GM23338 (cell line): Measurements from ENCODE around the gene C13orf46. TPM values are rescaled to one million over a fixed set of nuclear protein-coding genes. Genes with fewer than 3 reads are reported as not detected.

Source experiments
- ATAC-seq: fragments of 200-7000 bp; cut with Tn5 transposase; 3 replicates; pipeline ENCODE4 v1.9.1; 2020
- DNase-seq: peaks from one replicate; pipeline ENCODE4 v3.0.0-alpha.2; 2015; ENCODE audit warnings: low spot score
- H2AFZ ChIP-seq: fragments of 200-600 bp; sonication (generic); 2 replicates; pipeline ENCODE4 v1.8.0; 2016; ENCODE audit warnings: antibody characterized with exemption, mild to moderate bottlenecking, moderate library complexity
- H3F3A ChIP-seq: fragments of 200-600 bp; sonication (generic); replicated peaks from 2 replicates; pipeline ENCODE4 v1.8.0; 2017; ENCODE audit warnings: antibody characterized with exemption, mixed run types, low read depth
- H3K27ac ChIP-seq: fragments of 200-600 bp; sonication (generic); 2 replicates; pipeline ENCODE4 v1.6.1; 2016; ENCODE audit warnings: low read depth
- H3K27me3 ChIP-seq: fragments of 200-600 bp; sonication (generic); 2 replicates; pipeline ENCODE4 v1.8.0; 2016; ENCODE audit warnings: mild to moderate bottlenecking, mixed run types, moderate library complexity; ENCODE audit not compliant: insufficient read depth
- H3K36me3 ChIP-seq: fragments of 200-600 bp; sonication (generic); 2 replicates; pipeline ENCODE4 v1.8.0; 2016; ENCODE audit warnings: mild to moderate bottlenecking; ENCODE audit not compliant: insufficient read depth
- H3K4me1 ChIP-seq: fragments of 200-600 bp; sonication (generic); 2 replicates; pipeline ENCODE4 v1.8.0; 2016; ENCODE audit warnings: mild to moderate bottlenecking, moderate library complexity; ENCODE audit not compliant: insufficient read depth
- H3K4me2 ChIP-seq: fragments of 200-600 bp; sonication (generic); 2 replicates; pipeline ENCODE4 v1.7.1; 2017; ENCODE audit warnings: mixed run types
- H3K4me3 ChIP-seq: fragments of 200-600 bp; sonication (generic); 2 replicates; pipeline ENCODE4 v1.6.1; 2016; ENCODE audit warnings: mixed run types
- H3K79me2 ChIP-seq: fragments of 200-600 bp; sonication (generic); replicated peaks from 2 replicates; pipeline ENCODE4 v1.8.0; 2017; ENCODE audit warnings: mild to moderate bottlenecking; ENCODE audit not compliant: insufficient read depth
- H3K9me2 ChIP-seq: fragments of 200-600 bp; sonication (generic); 2 replicates; pipeline ENCODE4 v1.8.0; 2017; ENCODE audit not compliant: insufficient read depth
- H4K20me1 ChIP-seq: fragments of 200-600 bp; sonication (generic); replicated peaks from 2 replicates; pipeline ENCODE4 v1.8.0; 2017; ENCODE audit warnings: mild to moderate bottlenecking; ENCODE audit not compliant: insufficient read depth
- H3K27ac Mint-ChIP-seq: 2 replicates; pipeline ENCODE4 v1.8.0; 2020; ENCODE audit warnings: inconsistent platforms, mild to moderate bottlenecking, moderate library complexity, mixed read lengths
- H3K27me3 Mint-ChIP-seq: 3 replicates; pipeline ENCODE4 v1.8.0; 2022; ENCODE audit warnings: low read depth, mild to moderate bottlenecking, moderate library complexity, mixed read lengths, inconsistent platforms; ENCODE audit not compliant: insufficient read depth, poor library complexity
- H3K36me3 Mint-ChIP-seq: 3 replicates; pipeline ENCODE4 v1.8.0; 2021; ENCODE audit warnings: low read depth, mild to moderate bottlenecking, inconsistent platforms, moderate library complexity, mixed read lengths
- H3K4me1 Mint-ChIP-seq: 3 replicates; pipeline ENCODE4 v1.8.0; 2020; ENCODE audit warnings: mild to moderate bottlenecking, inconsistent platforms, mixed read lengths
- H3K4me3 Mint-ChIP-seq: 3 replicates; pipeline ENCODE4 v1.8.0; 2021; ENCODE audit warnings: moderate library complexity, mild to moderate bottlenecking, inconsistent platforms, mixed read lengths
- H3K9me3 Mint-ChIP-seq: 3 replicates; pipeline ENCODE4 v1.8.0; 2020; ENCODE audit warnings: moderate library complexity, mild to moderate bottlenecking, inconsistent platforms, mixed read lengths
- CREB1 ChIP-seq: fragments of 250-450 bp; sonication (Bioruptor Pico); IDR thresholded peaks from 2 replicates; pipeline ENCODE4 v1.5.0; 2020; ENCODE audit warnings: low read depth, mild to moderate bottlenecking, moderate library complexity
- EZH2 ChIP-seq: fragments of 200-600 bp; sonication (generic); IDR thresholded peaks from one replicate; pipeline ENCODE4 v1.8.0; 2017; ENCODE audit warnings: antibody characterized with exemption, mild to moderate bottlenecking, low read depth; ENCODE audit not compliant: unreplicated experiment
- EZH2phosphoT487 ChIP-seq: fragments of 200-600 bp; sonication (generic); IDR thresholded peaks from one replicate; pipeline ENCODE4 v1.8.1; 2018; ENCODE audit warnings: antibody characterized with exemption; ENCODE audit not compliant: unreplicated experiment
- JUNB ChIP-seq: IDR thresholded peaks from one replicate; pipeline ENCODE4 v1.6.1; 2016; ENCODE audit warnings: antibody characterized with exemption; ENCODE audit not compliant: unreplicated experiment
- NANOG ChIP-seq: IDR thresholded peaks from 2 replicates; pipeline ENCODE4 v1.6.1; 2016; ENCODE audit warnings: antibody characterized with exemption, borderline replicate concordance
- POLR2AphosphoS5 ChIP-seq: IDR thresholded peaks from 2 replicates; pipeline ENCODE4 v1.6.1; 2016; ENCODE audit warnings: antibody characterized with exemption, low read depth
- STAT1 ChIP-seq: IDR thresholded peaks from one replicate; pipeline ENCODE4 v1.6.1; 2016; ENCODE audit warnings: antibody characterized with exemption; ENCODE audit not compliant: unreplicated experiment
- ZNF114 ChIP-seq: fragments of 250-450 bp; sonication (Bioruptor Pico); IDR thresholded peaks from 2 replicates; pipeline ENCODE4 v1.5.0; 2020; ENCODE audit warnings: mild to moderate bottlenecking, moderate library complexity
- ZNF331 ChIP-seq: fragments of 250-450 bp; sonication (Bioruptor Pico); IDR thresholded peaks from 2 replicates; pipeline ENCODE4 v1.5.0; 2020; ENCODE audit warnings: low read depth, mild to moderate bottlenecking, moderate library complexity
- polyA plus RNA-seq: library from polyadenylated mRNA; unstranded; fragments of >200 nt; fragmentation: Nextera tagmentation; extraction: Ambion mirVana; gene quantifications from 2 replicates; pipeline ENCODE4 v1.2.1, GENCODE V29; 2016
- total RNA-seq: library from RNA; depleted of rRNA; stranded (reverse); fragments of >200 nt; shearing (Covaris generic); gene quantifications from 2 replicates; pipeline ENCODE4 v1.2.3, GENCODE V29; 2014
- TF ChIP-seq, protein P1 (sequence below): IDR thresholded peaks from one replicate; pipeline ENCODE4 v1.6.1; 2018; ENCODE audit warnings: antibody characterized with exemption; ENCODE audit not compliant: unreplicated experiment
- TF ChIP-seq, protein P2 (sequence below): IDR thresholded peaks from 2 replicates; pipeline ENCODE4 v1.6.1; 2016; ENCODE audit warnings: antibody characterized with exemption
- TF ChIP-seq, protein P3 (sequence below): fragments of 250-450 bp; sonication (Bioruptor Pico); IDR thresholded peaks from 2 replicates; pipeline ENCODE4 v1.5.0; 2020; ENCODE audit warnings: mild to moderate bottlenecking, moderate library complexity
- TF ChIP-seq, protein P4 (sequence below), 2 experiments: fragments of 200-600 bp in 1 of 2; sonication (generic) in 1 of 2; conservative IDR thresholded peaks; 2 replicates each; pipeline versions ENCODE4 v1.5.1 to v1.6.1; 2016 to 2017; ENCODE audit warnings: antibody characterized with exemption in 2 of 2, low read depth in 2 of 2, mild to moderate bottlenecking in 2 of 2, moderate library complexity in 1 of 2

Gene C13orf46
- total and polyA plus RNA-seq, 2 experiments from 2014 or later: 0.44 to 1.5 TPM

DNA sequence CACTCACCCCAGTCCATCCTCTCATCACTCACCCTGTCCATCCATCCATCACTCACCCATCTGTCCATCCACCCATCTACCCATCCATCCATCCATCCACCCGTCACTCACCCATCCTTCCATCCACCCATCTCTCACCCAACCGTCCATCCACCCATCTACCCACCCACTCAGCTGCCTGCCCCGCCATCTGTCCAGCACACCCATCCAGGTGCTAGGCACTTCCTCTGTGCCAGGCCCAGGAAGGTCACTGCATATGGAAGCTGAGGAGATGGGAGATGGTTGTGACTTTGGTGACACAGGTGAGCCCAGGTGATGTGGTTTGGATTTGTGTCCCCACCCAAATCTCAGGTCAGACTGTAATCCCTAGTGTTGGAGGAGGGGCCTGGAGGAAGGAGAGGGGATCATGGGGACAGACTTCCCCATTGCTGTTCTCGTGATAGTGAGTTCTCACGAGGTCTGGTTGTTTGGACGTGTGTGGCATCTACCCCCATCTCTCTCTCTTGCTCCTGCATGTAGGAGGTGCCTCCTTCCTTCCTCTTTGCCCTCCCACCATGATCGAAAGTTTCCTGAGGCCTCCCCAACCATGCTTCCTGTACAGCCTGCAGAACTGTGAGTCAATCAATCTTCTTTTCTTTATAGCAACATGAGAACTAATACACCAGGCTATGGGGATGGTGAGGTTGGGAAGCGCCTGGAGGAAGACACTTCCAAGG, 15.9 kb upstream of the C13orf46 start:
- no peaks in the 10 kb centered on the region for H3K4me1 ChIP-seq

More for the DNA sequence above, 15.9 kb upstream of the C13orf46 start:
- Histone ChIP-seq H3K79me2 (no peaks in the 10 kb centered on the region), H3K27ac (no peak overlapping the region), H3K27me3 (no peaks in the 10 kb centered on the region), H2AFZ (no peak overlapping the region), H3K9me2 (no peaks in the 10 kb centered on the region), H3K36me3 (0 out of 2 replicates have a peak, but pooled peaks cover 12% of the 10 kb centered on the region), H3K4me3 (no peak overlapping the region), H3K4me2 (no peak overlapping the region), H3F3A (no peaks in the 10 kb centered on the region), H4K20me1 (no peaks in the 10 kb centered on the region)
- H3K27me3 Mint-ChIP-seq: peaks cover 10% of the 10 kb centered on the region
- ATAC-seq (no peak), DNase-seq (no peak)
- no peak overlapping the region for H3K4me3 Mint-ChIP-seq
- peaks cover 46% of the 10 kb centered on the region for H3K36me3 Mint-ChIP-seq
- no peaks in the 10 kb centered on the region for H3K4me1 Mint-ChIP-seq
- H3K27ac Mint-ChIP-seq: no peak overlapping the region
- H3K9me3 Mint-ChIP-seq: peaks cover 10% of the 10 kb centered on the region
- TF ChIP-seq ZNF331 (CRISPR knock-in tag) (no peak), EZH2 (no peak), EZH2phosphoT487 (no peak), JUNB (no peak), NANOG (no peak), CREB1 (CRISPR knock-in tag) (no peak), STAT1 (no peak), ZNF114 (no peak), POLR2AphosphoS5 (no peak)
- TF ChIP-seq, protein P1, sequence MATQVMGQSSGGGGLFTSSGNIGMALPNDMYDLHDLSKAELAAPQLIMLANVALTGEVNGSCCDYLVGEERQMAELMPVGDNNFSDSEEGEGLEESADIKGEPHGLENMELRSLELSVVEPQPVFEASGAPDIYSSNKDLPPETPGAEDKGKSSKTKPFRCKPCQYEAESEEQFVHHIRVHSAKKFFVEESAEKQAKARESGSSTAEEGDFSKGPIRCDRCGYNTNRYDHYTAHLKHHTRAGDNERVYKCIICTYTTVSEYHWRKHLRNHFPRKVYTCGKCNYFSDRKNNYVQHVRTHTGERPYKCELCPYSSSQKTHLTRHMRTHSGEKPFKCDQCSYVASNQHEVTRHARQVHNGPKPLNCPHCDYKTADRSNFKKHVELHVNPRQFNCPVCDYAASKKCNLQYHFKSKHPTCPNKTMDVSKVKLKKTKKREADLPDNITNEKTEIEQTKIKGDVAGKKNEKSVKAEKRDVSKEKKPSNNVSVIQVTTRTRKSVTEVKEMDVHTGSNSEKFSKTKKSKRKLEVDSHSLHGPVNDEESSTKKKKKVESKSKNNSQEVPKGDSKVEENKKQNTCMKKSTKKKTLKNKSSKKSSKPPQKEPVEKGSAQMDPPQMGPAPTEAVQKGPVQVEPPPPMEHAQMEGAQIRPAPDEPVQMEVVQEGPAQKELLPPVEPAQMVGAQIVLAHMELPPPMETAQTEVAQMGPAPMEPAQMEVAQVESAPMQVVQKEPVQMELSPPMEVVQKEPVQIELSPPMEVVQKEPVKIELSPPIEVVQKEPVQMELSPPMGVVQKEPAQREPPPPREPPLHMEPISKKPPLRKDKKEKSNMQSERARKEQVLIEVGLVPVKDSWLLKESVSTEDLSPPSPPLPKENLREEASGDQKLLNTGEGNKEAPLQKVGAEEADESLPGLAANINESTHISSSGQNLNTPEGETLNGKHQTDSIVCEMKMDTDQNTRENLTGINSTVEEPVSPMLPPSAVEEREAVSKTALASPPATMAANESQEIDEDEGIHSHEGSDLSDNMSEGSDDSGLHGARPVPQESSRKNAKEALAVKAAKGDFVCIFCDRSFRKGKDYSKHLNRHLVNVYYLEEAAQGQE: no peak
- TF ChIP-seq, protein P2, sequence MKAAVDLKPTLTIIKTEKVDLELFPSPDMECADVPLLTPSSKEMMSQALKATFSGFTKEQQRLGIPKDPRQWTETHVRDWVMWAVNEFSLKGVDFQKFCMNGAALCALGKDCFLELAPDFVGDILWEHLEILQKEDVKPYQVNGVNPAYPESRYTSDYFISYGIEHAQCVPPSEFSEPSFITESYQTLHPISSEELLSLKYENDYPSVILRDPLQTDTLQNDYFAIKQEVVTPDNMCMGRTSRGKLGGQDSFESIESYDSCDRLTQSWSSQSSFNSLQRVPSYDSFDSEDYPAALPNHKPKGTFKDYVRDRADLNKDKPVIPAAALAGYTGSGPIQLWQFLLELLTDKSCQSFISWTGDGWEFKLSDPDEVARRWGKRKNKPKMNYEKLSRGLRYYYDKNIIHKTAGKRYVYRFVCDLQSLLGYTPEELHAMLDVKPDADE: no peak
- TF ChIP-seq, protein P3, sequence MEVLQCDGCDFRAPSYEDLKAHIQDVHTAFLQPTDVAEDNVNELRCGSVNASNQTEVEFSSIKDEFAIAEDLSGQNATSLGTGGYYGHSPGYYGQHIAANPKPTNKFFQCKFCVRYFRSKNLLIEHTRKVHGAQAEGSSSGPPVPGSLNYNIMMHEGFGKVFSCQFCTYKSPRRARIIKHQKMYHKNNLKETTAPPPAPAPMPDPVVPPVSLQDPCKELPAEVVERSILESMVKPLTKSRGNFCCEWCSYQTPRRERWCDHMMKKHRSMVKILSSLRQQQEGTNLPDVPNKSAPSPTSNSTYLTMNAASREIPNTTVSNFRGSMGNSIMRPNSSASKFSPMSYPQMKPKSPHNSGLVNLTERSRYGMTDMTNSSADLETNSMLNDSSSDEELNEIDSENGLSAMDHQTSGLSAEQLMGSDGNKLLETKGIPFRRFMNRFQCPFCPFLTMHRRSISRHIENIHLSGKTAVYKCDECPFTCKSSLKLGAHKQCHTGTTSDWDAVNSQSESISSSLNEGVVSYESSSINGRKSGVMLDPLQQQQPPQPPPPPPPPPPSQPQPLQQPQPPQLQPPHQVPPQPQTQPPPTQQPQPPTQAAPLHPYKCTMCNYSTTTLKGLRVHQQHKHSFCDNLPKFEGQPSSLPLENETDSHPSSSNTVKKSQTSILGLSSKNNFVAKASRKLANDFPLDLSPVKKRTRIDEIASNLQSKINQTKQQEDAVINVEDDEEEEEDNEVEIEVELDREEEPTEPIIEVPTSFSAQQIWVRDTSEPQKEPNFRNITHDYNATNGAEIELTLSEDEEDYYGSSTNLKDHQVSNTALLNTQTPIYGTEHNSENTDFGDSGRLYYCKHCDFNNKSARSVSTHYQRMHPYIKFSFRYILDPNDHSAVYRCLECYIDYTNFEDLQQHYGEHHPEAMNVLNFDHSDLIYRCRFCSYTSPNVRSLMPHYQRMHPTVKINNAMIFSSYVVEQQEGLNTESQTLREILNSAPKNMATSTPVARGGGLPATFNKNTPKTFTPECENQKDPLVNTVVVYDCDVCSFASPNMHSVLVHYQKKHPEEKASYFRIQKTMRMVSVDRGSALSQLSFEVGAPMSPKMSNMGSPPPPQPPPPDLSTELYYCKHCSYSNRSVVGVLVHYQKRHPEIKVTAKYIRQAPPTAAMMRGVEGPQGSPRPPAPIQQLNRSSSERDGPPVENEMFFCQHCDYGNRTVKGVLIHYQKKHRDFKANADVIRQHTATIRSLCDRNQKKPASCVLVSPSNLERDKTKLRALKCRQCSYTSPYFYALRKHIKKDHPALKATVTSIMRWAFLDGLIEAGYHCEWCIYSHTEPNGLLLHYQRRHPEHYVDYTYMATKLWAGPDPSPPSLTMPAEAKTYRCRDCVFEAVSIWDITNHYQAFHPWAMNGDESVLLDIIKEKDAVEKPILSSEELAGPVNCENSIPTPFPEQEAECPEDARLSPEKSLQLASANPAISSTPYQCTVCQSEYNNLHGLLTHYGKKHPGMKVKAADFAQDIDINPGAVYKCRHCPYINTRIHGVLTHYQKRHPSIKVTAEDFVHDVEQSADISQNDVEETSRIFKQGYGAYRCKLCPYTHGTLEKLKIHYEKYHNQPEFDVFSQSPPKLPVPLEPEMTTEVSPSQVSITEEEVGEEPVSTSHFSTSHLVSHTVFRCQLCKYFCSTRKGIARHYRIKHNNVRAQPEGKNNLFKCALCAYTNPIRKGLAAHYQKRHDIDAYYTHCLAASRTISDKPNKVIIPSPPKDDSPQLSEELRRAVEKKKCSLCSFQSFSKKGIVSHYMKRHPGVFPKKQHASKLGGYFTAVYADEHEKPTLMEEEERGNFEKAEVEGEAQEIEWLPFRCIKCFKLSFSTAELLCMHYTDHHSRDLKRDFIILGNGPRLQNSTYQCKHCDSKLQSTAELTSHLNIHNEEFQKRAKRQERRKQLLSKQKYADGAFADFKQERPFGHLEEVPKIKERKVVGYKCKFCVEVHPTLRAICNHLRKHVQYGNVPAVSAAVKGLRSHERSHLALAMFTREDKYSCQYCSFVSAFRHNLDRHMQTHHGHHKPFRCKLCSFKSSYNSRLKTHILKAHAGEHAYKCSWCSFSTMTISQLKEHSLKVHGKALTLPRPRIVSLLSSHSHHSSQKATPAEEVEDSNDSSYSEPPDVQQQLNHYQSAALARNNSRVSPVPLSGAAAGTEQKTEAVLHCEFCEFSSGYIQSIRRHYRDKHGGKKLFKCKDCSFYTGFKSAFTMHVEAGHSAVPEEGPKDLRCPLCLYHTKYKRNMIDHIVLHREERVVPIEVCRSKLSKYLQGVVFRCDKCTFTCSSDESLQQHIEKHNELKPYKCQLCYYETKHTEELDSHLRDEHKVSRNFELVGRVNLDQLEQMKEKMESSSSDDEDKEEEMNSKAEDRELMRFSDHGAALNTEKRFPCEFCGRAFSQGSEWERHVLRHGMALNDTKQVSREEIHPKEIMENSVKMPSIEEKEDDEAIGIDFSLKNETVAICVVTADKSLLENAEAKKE (CRISPR knock-in tag): no peak
- TF ChIP-seq, protein P4, sequence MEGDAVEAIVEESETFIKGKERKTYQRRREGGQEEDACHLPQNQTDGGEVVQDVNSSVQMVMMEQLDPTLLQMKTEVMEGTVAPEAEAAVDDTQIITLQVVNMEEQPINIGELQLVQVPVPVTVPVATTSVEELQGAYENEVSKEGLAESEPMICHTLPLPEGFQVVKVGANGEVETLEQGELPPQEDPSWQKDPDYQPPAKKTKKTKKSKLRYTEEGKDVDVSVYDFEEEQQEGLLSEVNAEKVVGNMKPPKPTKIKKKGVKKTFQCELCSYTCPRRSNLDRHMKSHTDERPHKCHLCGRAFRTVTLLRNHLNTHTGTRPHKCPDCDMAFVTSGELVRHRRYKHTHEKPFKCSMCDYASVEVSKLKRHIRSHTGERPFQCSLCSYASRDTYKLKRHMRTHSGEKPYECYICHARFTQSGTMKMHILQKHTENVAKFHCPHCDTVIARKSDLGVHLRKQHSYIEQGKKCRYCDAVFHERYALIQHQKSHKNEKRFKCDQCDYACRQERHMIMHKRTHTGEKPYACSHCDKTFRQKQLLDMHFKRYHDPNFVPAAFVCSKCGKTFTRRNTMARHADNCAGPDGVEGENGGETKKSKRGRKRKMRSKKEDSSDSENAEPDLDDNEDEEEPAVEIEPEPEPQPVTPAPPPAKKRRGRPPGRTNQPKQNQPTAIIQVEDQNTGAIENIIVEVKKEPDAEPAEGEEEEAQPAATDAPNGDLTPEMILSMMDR (conservative IDR thresholded peaks at IDR 0.05; ENCODE audit: low read depth in 2 of 2): no peak
